Testis (tissue), 2 donors: ENCODE measurements around the gene OSBPL3.

Experiments
- POLR2A ChIP-seq: fragments of 450-650 bp; IDR thresholded peaks from one replicate; pipeline ENCODE4 v1.6.1; 2017; ENCODE audit warnings: antibody characterized with exemption, mild to moderate bottlenecking, moderate library complexity
- TF ChIP-seq, protein P1 (sequence below), 3 experiments: fragments of 450-650 bp in 2 of 3; fragments of 200-600 bp in 1 of 3; sonication (generic) in 1 of 3; IDR thresholded peaks; one replicate each; pipeline ENCODE4 v1.5.1; 2016 to 2019; ENCODE audit warnings: antibody characterized with exemption in 3 of 3, mild to moderate bottlenecking in 2 of 3, moderate library complexity in 1 of 3

DNA sequence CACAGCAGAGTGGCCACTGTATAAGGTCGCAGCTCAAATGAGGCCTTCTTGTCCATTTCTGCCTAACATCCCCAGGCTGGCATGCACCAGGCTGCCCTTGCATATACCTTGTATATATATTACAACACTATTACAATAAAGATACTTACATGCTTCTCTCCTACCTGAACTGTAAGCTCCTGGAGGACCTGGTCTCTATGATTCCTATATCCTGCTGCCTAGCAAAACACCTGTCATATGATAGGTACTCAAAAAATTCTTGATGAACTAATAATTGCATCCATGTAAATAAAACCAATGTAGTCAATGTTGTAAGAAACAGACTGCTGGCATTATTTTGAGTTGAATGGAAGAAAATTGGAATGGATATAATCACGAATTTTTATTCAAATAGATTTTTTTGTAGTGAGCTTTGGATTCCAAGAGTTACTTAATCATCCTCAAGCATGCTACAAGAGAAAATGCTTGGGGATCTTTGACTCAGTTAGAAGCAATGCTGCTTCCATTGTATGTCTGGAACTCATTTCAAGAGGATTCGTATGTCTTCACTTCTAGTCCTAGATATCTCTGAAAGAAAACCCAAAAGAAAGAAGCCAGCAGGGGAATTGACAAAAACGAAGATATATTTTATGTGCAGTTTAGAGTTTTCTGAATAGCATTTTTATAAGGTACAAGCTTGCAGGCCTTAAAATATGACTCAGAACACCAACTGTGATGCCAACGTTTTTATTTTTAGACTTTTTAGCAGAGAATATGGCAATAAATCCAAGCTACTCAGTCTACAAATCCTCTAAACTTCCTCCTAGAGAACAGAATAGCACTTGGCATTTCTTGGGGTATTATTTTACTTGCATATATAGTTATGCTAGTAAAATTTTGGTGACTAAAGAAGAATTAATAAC is 53.1 kb downstream of the OSBPL3 start:
- TF ChIP-seq, protein P1, sequence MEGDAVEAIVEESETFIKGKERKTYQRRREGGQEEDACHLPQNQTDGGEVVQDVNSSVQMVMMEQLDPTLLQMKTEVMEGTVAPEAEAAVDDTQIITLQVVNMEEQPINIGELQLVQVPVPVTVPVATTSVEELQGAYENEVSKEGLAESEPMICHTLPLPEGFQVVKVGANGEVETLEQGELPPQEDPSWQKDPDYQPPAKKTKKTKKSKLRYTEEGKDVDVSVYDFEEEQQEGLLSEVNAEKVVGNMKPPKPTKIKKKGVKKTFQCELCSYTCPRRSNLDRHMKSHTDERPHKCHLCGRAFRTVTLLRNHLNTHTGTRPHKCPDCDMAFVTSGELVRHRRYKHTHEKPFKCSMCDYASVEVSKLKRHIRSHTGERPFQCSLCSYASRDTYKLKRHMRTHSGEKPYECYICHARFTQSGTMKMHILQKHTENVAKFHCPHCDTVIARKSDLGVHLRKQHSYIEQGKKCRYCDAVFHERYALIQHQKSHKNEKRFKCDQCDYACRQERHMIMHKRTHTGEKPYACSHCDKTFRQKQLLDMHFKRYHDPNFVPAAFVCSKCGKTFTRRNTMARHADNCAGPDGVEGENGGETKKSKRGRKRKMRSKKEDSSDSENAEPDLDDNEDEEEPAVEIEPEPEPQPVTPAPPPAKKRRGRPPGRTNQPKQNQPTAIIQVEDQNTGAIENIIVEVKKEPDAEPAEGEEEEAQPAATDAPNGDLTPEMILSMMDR (IDR thresholded peaks at IDR 0.05), result no peak
- TF ChIP-seq POLR2A, result no peak
